Fibroblast of lung (primary cell): ENCODE measurements around the gene AP2A2. TPM values are rescaled to one million over a fixed set of nuclear protein-coding genes. Genes with fewer than 3 reads are reported as not detected.

Experiments
- DNase-seq, 2 donors: peaks; one replicate each; pipeline versions ENCODE4 v3.0.0 to v3.0.0-alpha.2; 2010; ENCODE audit warnings: low read depth in 2 of 2
- H2AFZ ChIP-seq: 2 replicates; pipeline ENCODE4 v1.5.1; 2012; ENCODE audit warnings: low read length, control low read depth, inconsistent platforms
- H3K27ac ChIP-seq: 2 replicates; pipeline ENCODE4 v1.5.1; 2011; ENCODE audit warnings: low read length, control low read depth; ENCODE audit not compliant: insufficient read depth
- H3K27me3 ChIP-seq: 2 replicates; pipeline ENCODE4 v1.5.1; 2011; ENCODE audit warnings: mild to moderate bottlenecking, low read length; ENCODE audit not compliant: control insufficient read depth, insufficient read depth
- H3K36me3 ChIP-seq: 2 replicates; pipeline ENCODE4 v1.5.1; 2011; ENCODE audit warnings: low read length; ENCODE audit not compliant: control insufficient read depth, insufficient read depth
- H3K4me1 ChIP-seq: 2 replicates; pipeline ENCODE4 v1.5.1; 2011; ENCODE audit warnings: low read length; ENCODE audit not compliant: control insufficient read depth, insufficient read depth; ENCODE audit errors: extremely low read depth
- H3K4me2 ChIP-seq: 2 replicates; pipeline ENCODE4 v1.5.1; 2011; ENCODE audit warnings: low read length, control low read depth; ENCODE audit not compliant: insufficient read depth; ENCODE audit errors: extremely low read depth
- H3K4me3 ChIP-seq, 4 experiments: fragments of 200-600 bp in 1 of 4; sonication (generic) in 1 of 4; replicated peaks in 1 of 4; 2 replicates each; pipeline ENCODE4 v1.5.1; 2011 to 2016; ENCODE audit warnings: low read length in 4 of 4, low read depth in 3 of 4, mild to moderate bottlenecking in 3 of 4, control low read depth in 2 of 4, inconsistent platforms in 1 of 4, mixed read lengths in 1 of 4; ENCODE audit not compliant: insufficient read depth in 1 of 4; ENCODE audit errors: control extremely low read depth in 1 of 4
- H3K79me2 ChIP-seq: 2 replicates; pipeline ENCODE4 v1.5.1; 2012; ENCODE audit warnings: mild to moderate bottlenecking, low read length, inconsistent platforms; ENCODE audit not compliant: control insufficient read depth, insufficient read depth
- H3K9ac ChIP-seq: 2 replicates; pipeline ENCODE4 v1.5.1; 2011; ENCODE audit warnings: mild to moderate bottlenecking, low read length, control low read depth; ENCODE audit not compliant: insufficient read depth
- H3K9me3 ChIP-seq: 2 replicates; pipeline ENCODE4 v1.5.1; 2012; ENCODE audit warnings: low read depth, low read length; ENCODE audit not compliant: control insufficient read depth, insufficient read depth
- H4K20me1 ChIP-seq: 2 replicates; pipeline ENCODE4 v1.5.1; 2011; ENCODE audit warnings: low read length; ENCODE audit not compliant: control insufficient read depth, insufficient read depth; ENCODE audit errors: extremely low read depth
- EZH2 ChIP-seq: IDR thresholded peaks from 2 replicates; pipeline ENCODE4 v1.5.1; 2012; ENCODE audit warnings: low read length, control low read depth, mild to moderate bottlenecking; ENCODE audit errors: missing control alignments
- polyA plus RNA-seq, 2 donors: library from polyadenylated mRNA; depleted of rRNA in 1 of 2; stranded (reverse) in 1 of 2; unstranded in 1 of 2; fragments of >200 nt; gene quantifications; 2 replicates each; pipeline ENCODE4 v1.2.1, GENCODE V29; 2011 to 2012; ENCODE audit warnings: missing spikeins in 1 of 2
- total RNA-seq: library from RNA; depleted of rRNA; stranded (reverse); fragments of >200 nt; gene quantifications from 2 replicates; pipeline ENCODE4 v1.2.1, GENCODE V29; 2014
- TF ChIP-seq, protein P1 (sequence below), 2 donors: IDR thresholded peaks in 1 of 2; conservative IDR thresholded peaks in 1 of 2; 1 replicate in 1 of 2; 2 replicates in 1 of 2; pipeline ENCODE4 v1.5.1; 2011 to 2012; ENCODE audit warnings: low read length in 2 of 2, control low read depth in 1 of 2, inconsistent platforms in 1 of 2, low read depth in 1 of 2, mild to moderate bottlenecking in 1 of 2

AP2A2 gene
- total and polyA plus RNA-seq, 2 donors (not counting 1 experiment from before 2014, with no cell fraction given) = 21.6 to 46.1 TPM

DNA sequence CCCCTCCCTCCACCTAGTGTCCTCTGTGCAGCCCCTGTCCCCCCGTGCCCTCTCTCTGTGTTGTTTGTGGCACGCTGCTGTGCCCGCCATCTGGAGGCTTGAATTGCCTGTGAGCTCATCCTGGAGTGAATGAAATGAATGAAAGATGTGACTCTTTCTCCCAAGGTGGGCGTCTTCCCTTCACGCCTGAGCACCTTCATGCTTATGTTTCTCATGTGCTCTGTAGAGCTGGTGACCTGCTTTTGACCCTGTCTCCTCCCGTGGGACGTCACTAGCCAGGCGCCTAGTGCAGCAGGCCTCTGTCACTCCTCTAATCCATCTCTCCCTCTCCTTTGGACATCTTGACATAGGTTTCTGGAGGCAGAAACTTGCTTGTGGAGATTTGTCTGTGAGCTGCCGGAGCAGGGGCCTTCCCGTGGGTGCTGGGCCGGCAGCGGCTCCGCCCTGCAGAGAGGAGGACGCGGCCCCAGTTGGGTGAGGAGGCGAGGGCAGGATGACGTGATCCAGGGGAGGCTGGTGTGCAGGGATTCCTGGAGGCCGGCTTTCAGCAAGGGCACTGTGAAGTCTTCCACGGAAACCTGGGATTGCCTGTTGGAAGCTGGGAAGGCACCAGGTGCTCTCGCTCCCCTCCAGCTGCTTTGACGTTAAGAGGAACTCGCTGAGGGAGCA is 70.2 kb downstream of the AP2A2 start:
- Histone ChIP-seq H3K9me3 (no peaks in the 10 kb centered on the region), H3K4me1 (no peaks in the 10 kb centered on the region), H3K4me2 (no peak overlapping the region), H3K9ac (no peak overlapping the region), H2AFZ (no peak overlapping the region), H3K36me3 (peaks cover 22% of the 10 kb centered on the region), H3K27ac (no peak overlapping the region), H3K27me3 (no peaks in the 10 kb centered on the region), H3K79me2 (no peaks in the 10 kb centered on the region), H4K20me1 (no peaks in the 10 kb centered on the region), H3K4me3 (no peak overlapping the region)
- DNase-seq = peak; percentile 9 to 86
- TF ChIP-seq, protein P1, sequence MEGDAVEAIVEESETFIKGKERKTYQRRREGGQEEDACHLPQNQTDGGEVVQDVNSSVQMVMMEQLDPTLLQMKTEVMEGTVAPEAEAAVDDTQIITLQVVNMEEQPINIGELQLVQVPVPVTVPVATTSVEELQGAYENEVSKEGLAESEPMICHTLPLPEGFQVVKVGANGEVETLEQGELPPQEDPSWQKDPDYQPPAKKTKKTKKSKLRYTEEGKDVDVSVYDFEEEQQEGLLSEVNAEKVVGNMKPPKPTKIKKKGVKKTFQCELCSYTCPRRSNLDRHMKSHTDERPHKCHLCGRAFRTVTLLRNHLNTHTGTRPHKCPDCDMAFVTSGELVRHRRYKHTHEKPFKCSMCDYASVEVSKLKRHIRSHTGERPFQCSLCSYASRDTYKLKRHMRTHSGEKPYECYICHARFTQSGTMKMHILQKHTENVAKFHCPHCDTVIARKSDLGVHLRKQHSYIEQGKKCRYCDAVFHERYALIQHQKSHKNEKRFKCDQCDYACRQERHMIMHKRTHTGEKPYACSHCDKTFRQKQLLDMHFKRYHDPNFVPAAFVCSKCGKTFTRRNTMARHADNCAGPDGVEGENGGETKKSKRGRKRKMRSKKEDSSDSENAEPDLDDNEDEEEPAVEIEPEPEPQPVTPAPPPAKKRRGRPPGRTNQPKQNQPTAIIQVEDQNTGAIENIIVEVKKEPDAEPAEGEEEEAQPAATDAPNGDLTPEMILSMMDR (conservative IDR thresholded peaks at IDR 0.05 in 1 of 2, IDR thresholded peaks at IDR 0.05 in 1 of 2; ENCODE audit: low read depth in 1 of 2, low read length in 2 of 2) = no peak
- TF ChIP-seq EZH2 = no peak

DNA sequence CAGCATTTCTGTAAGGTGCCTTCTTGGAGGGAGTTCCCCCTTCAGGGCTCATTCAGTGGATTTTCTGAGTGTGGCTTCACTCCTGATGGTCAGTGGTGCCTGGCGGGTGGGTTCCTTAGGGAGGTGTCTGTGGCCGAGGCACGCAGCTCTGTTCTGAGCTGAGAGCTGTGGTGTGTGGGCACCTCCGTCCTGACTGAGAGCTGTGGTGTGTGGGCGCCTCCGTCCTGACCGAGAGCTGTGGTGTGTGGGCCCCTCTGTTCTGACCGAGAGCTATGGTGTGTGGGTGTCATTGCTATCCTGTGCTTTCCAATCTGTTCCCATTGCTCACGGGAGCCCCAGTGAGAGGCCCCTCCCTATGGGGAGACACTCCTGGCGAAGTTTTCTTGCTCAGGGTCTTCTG is 71.0 kb downstream of the AP2A2 start:
- Histone ChIP-seq H3K27me3 (no peaks in the 10 kb centered on the region), H2AFZ (no peak overlapping the region), H3K79me2 (no peaks in the 10 kb centered on the region), H3K27ac (no peak overlapping the region), H3K4me2 (no peak overlapping the region), H3K9ac (no peak overlapping the region), H3K4me1 (no peaks in the 10 kb centered on the region), H3K36me3 (peaks cover 23% of the 10 kb centered on the region), H4K20me1 (no peaks in the 10 kb centered on the region), H3K4me3 (no peak overlapping the region), H3K9me3 (no peaks in the 10 kb centered on the region)
- no peak for DNase-seq
- TF ChIP-seq, protein P1 (conservative IDR thresholded peaks at IDR 0.05 in 1 of 2, IDR thresholded peaks at IDR 0.05 in 1 of 2; ENCODE audit: low read depth in 1 of 2, low read length in 2 of 2) = no peak
- TF ChIP-seq EZH2 = no peak

DNA sequence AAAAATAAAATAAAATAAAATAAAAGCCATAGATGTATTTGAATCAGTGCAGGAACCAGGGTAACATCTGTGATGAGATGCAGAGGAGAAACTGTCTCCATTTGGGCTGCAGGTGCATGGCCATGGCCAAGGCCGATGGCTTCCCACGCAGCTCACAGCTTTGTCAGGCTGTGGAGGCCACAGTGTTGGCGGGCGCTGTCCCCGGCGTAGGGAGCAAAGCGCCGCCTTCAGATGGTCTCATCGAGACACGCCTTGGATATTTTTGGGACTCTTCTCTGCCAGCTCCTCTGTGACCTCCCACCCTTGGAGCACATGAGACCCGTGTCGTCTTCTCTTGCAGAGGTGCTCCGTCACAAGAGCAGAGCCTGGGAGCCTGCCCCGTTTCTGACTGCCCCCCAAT is 72.2 kb downstream of the AP2A2 start:
- no peak overlapping the region for H3K4me2 ChIP-seq
- peaks cover 20% of the 10 kb centered on the region for H3K36me3 ChIP-seq
- no peaks in the 10 kb centered on the region for H4K20me1 ChIP-seq
- H2AFZ ChIP-seq = no peak overlapping the region
- H3K9me3 ChIP-seq = no peaks in the 10 kb centered on the region
- DNase-seq = no peak
- no peaks in the 10 kb centered on the region for H3K79me2 ChIP-seq
- H3K4me3 ChIP-seq = no peak overlapping the region
- TF ChIP-seq EZH2 = no peak
- TF ChIP-seq, protein P1 (conservative IDR thresholded peaks at IDR 0.05 in 1 of 2, IDR thresholded peaks at IDR 0.05 in 1 of 2; ENCODE audit: low read depth in 1 of 2, low read length in 2 of 2) = no peak
- H3K9ac ChIP-seq = no peak overlapping the region
- H3K27me3 ChIP-seq = no peaks in the 10 kb centered on the region
- no peak overlapping the region for H3K27ac ChIP-seq
- no peaks in the 10 kb centered on the region for H3K4me1 ChIP-seq
